Adrenal gland (tissue), 5 donors: ENCODE data around the gene DEFB131A.

ENCODE experiments used
- POLR2A ChIP-seq, 2 donors: fragments of 450-650 bp; IDR thresholded peaks; one replicate each; pipeline ENCODE4 v1.6.1; 2017; ENCODE audit warnings: antibody characterized with exemption in 2 of 2, mild to moderate bottlenecking in 2 of 2, moderate library complexity in 1 of 2
- TF ChIP-seq, protein P1 (sequence below), 6 experiments: fragments of 450-650 bp in 4 of 6; fragments of 200-600 bp in 2 of 6; sonication (generic) in 1 of 6; IDR thresholded peaks; 1 replicate in 5 of 6; 2 replicates in 1 of 6; pipeline versions ENCODE4 v1.5.1 to v1.8.0; 2016 to 2021; ENCODE audit warnings: antibody characterized with exemption in 6 of 6, mild to moderate bottlenecking in 2 of 6, moderate library complexity in 1 of 6
- donor health status: DM: no; HTN: no; CAD: no.

- TF ChIP-seq, protein P1, sequence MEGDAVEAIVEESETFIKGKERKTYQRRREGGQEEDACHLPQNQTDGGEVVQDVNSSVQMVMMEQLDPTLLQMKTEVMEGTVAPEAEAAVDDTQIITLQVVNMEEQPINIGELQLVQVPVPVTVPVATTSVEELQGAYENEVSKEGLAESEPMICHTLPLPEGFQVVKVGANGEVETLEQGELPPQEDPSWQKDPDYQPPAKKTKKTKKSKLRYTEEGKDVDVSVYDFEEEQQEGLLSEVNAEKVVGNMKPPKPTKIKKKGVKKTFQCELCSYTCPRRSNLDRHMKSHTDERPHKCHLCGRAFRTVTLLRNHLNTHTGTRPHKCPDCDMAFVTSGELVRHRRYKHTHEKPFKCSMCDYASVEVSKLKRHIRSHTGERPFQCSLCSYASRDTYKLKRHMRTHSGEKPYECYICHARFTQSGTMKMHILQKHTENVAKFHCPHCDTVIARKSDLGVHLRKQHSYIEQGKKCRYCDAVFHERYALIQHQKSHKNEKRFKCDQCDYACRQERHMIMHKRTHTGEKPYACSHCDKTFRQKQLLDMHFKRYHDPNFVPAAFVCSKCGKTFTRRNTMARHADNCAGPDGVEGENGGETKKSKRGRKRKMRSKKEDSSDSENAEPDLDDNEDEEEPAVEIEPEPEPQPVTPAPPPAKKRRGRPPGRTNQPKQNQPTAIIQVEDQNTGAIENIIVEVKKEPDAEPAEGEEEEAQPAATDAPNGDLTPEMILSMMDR (IDR thresholded peaks at IDR 0.05), result no peak
- no peak for TF ChIP-seq POLR2A (IDR thresholded peaks at IDR 0.05)
These were observed 34.4 kb upstream of the DEFB131A start for GRCh38 chr4:9409793-9410192.
